Activated naive CD4-positive, alpha-beta T cell (primary cell): ENCODE measurements around the gene SLC27A5.
"Not testable (repeated sequence)": the region's sequence is repeated elsewhere in the genome, so short reads cannot be mapped to it uniquely, and the experiment has no call there.

Source experiments
- DNase-seq, 4 experiments: peaks; one replicate each; lab custom pipeline; 2025; lab: John Stamatoyannopoulos, UW

SLC27A5 gene

GRCh38 chr19:58550362-58551122 is 38.8 kb upstream of the SLC27A5 start:
- DNase-seq, result no peak

DNA sequence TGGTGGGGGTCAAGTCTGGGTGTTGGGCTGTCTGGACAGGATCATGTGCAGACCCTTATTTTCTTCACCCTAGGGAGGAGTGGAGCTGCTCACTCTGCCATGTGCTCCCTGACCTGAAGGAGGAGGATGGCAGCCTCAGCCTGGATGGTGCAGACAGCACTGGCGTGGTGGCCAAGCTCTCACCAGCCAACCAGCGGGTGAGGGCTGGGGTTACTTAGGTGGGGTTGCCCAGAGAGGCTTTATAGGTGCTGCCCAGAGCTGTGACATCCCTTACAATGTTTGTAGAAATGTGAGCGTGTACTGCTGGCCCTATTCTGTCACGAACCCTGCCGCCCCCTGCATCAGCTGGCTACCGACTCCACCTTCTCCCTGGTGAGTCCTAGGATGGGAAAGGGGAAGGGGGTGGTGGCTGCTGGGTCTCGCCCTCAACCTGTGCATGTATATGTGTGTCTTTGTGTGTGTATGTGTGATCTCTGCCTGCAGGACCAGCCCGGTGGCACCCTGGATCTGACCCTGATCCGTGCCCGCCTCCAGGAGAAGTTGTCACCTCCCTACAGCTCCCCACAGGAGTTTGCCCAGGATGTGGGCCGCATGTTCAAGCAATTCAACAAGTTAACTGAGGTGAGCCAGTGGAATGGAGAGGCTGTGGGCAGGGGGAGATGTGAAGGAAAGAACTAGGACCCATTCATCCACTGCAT is 38.0 kb upstream of the SLC27A5 start:
- DNase-seq, result no peak

- no peak for DNase-seq
Observed at GRCh38 chr19:58548859-58549663, 37.3 kb upstream of the SLC27A5 start.

- no peak for DNase-seq
Observed at GRCh38 chr19:58547323-58548312, 35.8 kb upstream of the SLC27A5 start.

DNA sequence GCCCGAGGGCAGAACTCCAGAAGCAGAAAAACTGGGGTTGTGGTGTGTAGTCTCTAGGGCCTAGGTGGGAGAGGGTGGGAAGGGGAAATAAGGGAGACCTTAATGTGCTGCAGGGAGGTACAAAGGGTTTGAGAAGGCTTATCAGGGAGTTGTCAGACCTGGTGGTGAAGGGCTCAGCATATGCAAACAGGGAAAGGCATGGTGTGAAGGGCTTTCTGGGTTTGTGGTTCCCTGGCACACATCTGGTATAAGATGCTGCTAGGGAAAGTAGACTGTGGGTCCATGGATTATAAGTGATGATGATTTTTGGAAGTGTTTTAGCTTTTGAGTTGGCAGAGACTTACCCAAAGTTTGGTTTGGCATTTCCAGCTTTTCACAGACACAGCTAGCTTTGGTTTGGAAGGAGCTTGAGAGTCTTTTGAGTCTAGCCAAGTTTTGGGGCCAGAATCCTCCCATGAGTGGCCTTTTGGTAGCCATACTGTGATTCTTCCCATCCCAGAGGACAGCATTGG is 34.3 kb upstream of the SLC27A5 start:
- no peak for DNase-seq

GRCh38 chr19:58545286-58546018 is 33.7 kb upstream of the SLC27A5 start:
- no peak for DNase-seq

DNA sequence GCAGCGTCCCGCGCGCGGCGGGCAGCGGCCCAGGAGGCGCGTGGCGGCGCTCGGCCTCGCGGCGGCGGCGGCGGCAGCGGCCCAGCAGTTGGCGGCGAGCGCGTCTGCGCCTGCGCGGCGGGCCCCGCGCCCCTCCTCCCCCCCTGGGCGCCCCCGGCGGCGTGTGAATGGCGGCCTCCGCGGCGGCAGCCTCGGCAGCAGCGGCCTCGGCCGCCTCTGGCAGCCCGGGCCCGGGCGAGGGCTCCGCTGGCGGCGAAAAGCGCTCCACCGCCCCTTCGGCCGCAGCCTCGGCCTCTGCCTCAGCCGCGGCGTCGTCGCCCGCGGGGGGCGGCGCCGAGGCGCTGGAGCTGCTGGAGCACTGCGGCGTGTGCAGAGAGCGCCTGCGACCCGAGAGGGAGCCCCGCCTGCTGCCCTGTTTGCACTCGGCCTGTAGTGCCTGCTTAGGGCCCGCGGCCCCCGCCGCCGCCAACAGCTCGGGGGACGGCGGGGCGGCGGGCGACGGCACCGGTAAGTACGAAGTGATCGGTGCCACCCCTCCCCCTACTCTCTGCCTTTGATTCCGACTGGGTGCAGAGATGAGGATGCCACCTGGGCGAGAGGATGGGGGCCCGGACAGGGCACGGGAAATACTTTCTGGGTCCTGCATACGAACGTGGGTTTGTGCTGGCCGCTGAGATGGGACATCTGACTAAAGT is 32.9 kb upstream of the SLC27A5 start:
- DNase-seq, result no peak

DNA sequence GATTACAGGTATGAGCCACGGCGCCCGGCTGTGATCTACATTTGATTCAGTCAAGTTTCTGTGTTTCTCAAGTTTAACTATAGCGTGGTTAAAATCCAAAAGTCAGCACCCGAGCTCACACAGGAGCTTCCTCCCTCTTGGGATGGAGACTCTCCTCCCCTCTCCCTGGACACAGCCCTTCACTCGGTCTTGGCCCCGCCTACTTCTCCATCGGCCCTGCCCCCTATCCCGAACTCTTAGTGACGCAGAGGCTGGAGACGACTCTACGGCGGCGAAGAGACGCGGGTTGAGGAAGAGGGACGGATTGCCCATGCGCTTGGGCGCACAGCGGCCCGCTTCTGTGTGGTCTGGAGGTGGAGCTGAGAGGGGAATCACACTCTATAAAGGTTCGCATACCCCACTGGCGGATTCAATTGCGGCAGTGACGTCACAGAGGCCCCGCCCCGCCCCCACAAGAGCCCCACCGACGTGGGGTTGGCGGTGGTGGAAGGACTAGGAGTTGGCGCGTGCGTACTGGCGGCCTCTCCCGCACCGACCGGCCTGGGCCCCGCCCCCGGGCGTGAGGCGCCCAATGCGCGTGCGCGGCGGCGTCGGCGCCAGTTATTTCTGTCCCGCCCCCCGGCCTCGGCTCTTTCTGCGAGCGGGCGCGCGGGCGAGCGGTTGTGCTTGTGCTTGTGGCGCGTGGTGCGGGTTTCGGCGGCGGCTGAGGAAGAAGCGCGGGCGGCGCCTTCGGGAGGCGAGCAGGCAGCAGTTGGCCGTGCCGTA is 32.2 kb upstream of the SLC27A5 start, which contains the start of gene TRIM28:
TRIM28 (plus strand) TSS at position 239 of the 765 bp plus-strand sequence. CDS start 694 bp downstream, outside the sequence.
- no peak for DNase-seq

- not testable (repeated sequence) for DNase-seq
Observed at GRCh38 chr19:58542641-58543372, 31.0 kb upstream of the SLC27A5 start.

DNA sequence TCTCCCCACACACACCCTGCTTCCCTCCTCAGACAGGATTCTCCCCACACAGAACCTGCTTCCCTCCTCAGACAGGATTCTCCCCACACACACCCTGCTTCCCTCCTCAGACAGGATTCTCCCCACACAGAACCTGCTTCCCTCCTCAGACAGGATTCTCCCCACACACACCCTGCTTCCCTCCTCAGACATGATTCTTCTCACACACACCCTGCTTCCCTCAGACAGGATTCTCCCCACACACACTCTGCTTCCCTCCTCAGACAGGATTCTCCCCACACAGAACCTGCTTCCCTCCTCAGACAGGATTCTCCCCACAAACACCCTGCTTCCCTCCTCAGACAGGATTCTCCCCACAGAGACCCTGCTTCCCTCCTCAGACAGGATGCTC is 27.4 kb upstream of the SLC27A5 start:
- DNase-seq, result not testable (repeated sequence)

DNA sequence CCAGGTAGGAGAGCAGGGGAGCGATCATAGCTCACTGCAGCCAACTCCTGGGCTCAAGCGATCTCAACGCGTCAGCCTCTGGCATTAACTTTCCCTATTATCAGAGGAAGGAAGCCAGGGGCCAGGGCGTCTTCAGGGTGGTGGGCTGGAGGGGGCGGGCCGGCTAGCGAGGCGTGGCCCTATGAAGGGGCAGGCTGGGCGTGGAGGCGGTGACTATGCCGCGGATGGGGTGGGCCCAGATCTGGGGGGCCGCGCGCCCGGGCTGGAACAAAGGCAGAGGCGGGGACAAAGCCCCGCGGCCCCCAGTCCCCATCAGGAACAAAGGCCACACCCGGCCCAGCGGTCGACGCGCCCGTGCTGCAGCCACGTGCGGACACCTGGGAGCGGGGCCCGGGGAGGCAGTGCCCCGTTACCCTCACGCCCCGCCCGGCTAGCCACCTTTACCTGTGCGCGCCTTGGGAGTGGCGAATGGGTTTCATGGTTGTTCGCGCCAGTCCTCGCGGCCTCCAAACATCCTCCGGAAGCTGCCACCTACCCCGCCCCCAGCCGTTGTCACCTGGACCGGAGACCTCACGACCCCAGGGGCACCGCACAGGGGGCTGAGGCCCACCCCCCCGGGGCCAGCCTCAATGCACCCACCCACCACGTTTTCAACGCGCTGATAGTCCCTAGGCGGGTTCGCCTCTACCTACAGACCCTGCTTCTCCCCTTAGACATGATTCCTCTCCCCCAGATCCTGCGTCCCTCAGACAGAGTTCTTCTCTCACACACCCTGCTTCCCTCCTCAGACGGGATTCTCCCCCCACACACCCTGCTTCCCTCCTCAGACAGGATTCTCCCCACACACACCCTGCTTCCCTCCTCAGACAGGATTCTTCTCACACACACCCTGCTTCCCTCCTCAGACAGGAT is 26.7 kb upstream of the SLC27A5 start:
- DNase-seq, result no peak

DNA sequence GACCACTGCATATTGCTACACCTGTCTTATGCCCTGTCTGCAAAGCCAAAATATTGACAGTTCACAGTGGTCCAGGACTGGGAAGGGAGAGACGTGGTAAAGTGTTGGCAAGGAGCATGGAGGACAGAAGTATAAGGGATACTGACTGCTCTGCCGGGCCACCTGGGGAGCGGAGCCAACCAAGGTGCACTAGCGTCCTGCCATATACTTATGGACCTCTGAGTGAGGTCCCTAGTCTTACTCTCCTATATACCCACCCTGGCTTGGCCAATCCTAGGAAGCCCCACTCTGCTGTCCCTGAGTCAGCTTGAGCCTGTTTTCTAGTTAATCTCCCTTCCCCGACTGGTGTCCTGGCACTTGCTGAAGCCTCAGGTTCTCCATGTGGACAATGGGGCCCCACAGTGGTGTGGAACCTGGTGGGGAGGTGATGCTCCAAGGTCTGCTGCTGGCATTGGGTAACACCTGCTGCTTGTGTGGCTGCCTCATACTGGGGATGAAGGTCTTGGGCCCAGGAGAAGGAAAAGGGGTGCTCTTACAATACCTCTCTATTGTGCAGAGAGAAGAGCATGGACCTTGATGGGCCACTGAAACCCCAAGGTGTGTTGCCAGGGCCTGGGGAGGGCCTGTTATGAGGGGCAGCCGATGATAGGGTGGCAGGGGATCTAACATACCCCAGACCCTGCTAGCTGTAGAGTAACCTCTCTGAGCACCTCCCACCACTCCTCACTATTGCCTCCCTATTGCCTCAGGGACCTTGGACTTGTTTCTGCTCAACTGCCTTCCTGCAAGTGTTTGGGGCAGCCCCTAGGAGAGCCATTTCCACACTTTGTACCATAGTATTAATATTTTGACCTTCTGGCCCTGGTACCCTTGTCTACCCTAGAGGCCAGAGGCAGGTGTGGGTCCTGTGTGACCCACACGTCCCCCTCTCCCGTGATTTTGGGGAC is 25.3 kb upstream of the SLC27A5 start:
- no peak for DNase-seq

DNA sequence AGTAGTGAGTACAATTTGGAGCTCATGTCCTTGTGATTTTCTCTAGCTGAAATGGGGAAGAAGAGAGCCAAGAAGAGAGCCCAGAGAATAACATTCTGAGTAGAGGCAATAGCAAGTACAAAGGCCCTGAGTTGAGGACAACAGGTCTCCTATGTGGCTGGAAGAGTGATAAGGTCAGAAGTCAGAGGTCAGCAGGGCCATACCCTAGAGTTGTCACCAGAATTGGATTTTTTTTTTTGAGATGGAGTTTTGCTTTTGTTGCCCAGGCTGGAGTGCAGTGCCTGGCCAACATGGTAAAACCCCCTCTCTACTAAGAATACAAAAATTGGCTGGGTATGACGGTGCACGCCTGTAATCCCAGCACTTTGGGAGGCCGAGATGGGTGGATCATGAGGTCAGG is 24.1 kb upstream of the SLC27A5 start:
- DNase-seq, result no peak

GRCh38 chr19:58531034-58531840 is 19.4 kb upstream of the SLC27A5 start:
- no peak for DNase-seq

- DNase-seq, result no peak
Observed at GRCh38 chr19:58529405-58529804, 17.6 kb upstream of the SLC27A5 start.
